ENCODE data around the gene TMEM120A. TPM values are rescaled to one million over a fixed set of nuclear protein-coding genes. Genes with fewer than 3 reads are reported as not detected.
"Not testable (repeated sequence)": the region's sequence is repeated elsewhere in the genome, so short reads cannot be mapped to it uniquely, and the experiment has no call there.

The TMEM120A gene
- total and polyA plus RNA-seq, 9 donors: 11.1 to 62.6 (median 41.3) TPM

- not testable (repeated sequence) for H3K27ac ChIP-seq (ENCODE audit: low read length); H3K4me3 ChIP-seq (ENCODE audit: low read length); DNase-seq; H3K4me1 ChIP-seq (ENCODE audit: control insufficient read depth, insufficient read depth, low read length); H3K9me3 ChIP-seq (replicated peaks; ENCODE audit: control insufficient read depth, low read depth, low read length); H3K27me3 ChIP-seq (ENCODE audit: control insufficient read depth, insufficient read depth, low read length)
- 100% methylated on average over 1 of the region's 4 CpGs for WGBS (ENCODE audit: insufficient coverage)
- H3K36me3 ChIP-seq (ENCODE audit: control insufficient read depth, insufficient read depth, low read length): peaks cover 23% of the 10 kb centered on the region
Observed at GRCh38 chr7:76018520-76018919, 24.1 kb upstream of the TMEM120A start.

GRCh38 chr7:76016191-76016947 is 22.0 kb upstream of the TMEM120A start:
- no peak for DNase-seq
- no CpG with 5 or more reads among the region's 13 CpGs for WGBS (ENCODE audit: insufficient coverage)
- no peak overlapping the region for H3K27ac ChIP-seq (ENCODE audit: low read length)
- H3K4me1 ChIP-seq (ENCODE audit: control insufficient read depth, insufficient read depth, low read length): peaks cover 13% of the 10 kb centered on the region
- peaks cover 14% of the 10 kb centered on the region for H3K36me3 ChIP-seq (ENCODE audit: control insufficient read depth, insufficient read depth, low read length)
- no peak overlapping the region for H3K4me3 ChIP-seq (ENCODE audit: low read length)
- H3K27me3 ChIP-seq (ENCODE audit: control insufficient read depth, insufficient read depth, low read length): no peaks in the 10 kb centered on the region
- H3K9me3 ChIP-seq (replicated peaks; ENCODE audit: control insufficient read depth, low read depth, low read length): no peaks in the 10 kb centered on the region

- no peaks in the 10 kb centered on the region for H3K27me3 ChIP-seq (ENCODE audit: control insufficient read depth, insufficient read depth, low read length)
- H3K9me3 ChIP-seq (replicated peaks; ENCODE audit: control insufficient read depth, low read depth, low read length): no peaks in the 10 kb centered on the region
- peaks cover 23% of the 10 kb centered on the region for H3K4me1 ChIP-seq (ENCODE audit: control insufficient read depth, insufficient read depth, low read length)
- H3K36me3 ChIP-seq (ENCODE audit: control insufficient read depth, insufficient read depth, low read length): peaks cover 4% of the 10 kb centered on the region
- H3K27ac ChIP-seq (ENCODE audit: low read length): peak overlapping the region; percentile 59
- WGBS (ENCODE audit: insufficient coverage): 3% methylated on average over 4 of the region's 8 CpGs
- peak; percentile 93 for DNase-seq
- no peak overlapping the region for H3K4me3 ChIP-seq (ENCODE audit: low read length)
Observed at GRCh38 chr7:76011442-76011861, 17.1 kb upstream of the TMEM120A start.

GRCh38 chr7:76009672-76010600 is 15.5 kb upstream of the TMEM120A start:
- Histone ChIP-seq H3K27me3 (ENCODE audit: control insufficient read depth, insufficient read depth, low read length) (no peaks in the 10 kb centered on the region), H3K36me3 (ENCODE audit: control insufficient read depth, insufficient read depth, low read length) (peaks cover 13% of the 10 kb centered on the region), H3K9me3 (replicated peaks; ENCODE audit: control insufficient read depth, low read depth, low read length) (no peaks in the 10 kb centered on the region), H3K4me3 (ENCODE audit: low read length) (no peak overlapping the region), H3K27ac (ENCODE audit: low read length) (no peak overlapping the region), H3K4me1 (ENCODE audit: control insufficient read depth, insufficient read depth, low read length) (peaks cover 23% of the 10 kb centered on the region)
- WGBS (ENCODE audit: insufficient coverage): 88% methylated on average over 7 of the region's 11 CpGs
- no peak for DNase-seq

- Histone ChIP-seq H3K27me3 (ENCODE audit: control insufficient read depth, insufficient read depth, low read length) (no peaks in the 10 kb centered on the region), H3K9me3 (replicated peaks; ENCODE audit: control insufficient read depth, low read depth, low read length) (no peaks in the 10 kb centered on the region), H3K27ac (ENCODE audit: low read length) (no peak overlapping the region), H3K4me1 (ENCODE audit: control insufficient read depth, insufficient read depth, low read length) (peaks cover 23% of the 10 kb centered on the region), H3K36me3 (ENCODE audit: control insufficient read depth, insufficient read depth, low read length) (peaks cover 17% of the 10 kb centered on the region), H3K4me3 (ENCODE audit: low read length) (no peak overlapping the region)
- 79% methylated on average over 7 of the region's 8 CpGs for WGBS (ENCODE audit: insufficient coverage)
- no peak for DNase-seq
Observed at GRCh38 chr7:76008156-76008687, 13.8 kb upstream of the TMEM120A start.

- H3K36me3 ChIP-seq (ENCODE audit: control insufficient read depth, insufficient read depth, low read length): peaks cover 37% of the 10 kb centered on the region
- not testable (repeated sequence) for H3K9me3 ChIP-seq (replicated peaks; ENCODE audit: control insufficient read depth, low read depth, low read length); DNase-seq; H3K4me1 ChIP-seq (ENCODE audit: control insufficient read depth, insufficient read depth, low read length); H3K27ac ChIP-seq (ENCODE audit: low read length); H3K4me3 ChIP-seq (ENCODE audit: low read length); H3K27me3 ChIP-seq (ENCODE audit: control insufficient read depth, insufficient read depth, low read length)
- WGBS (ENCODE audit: insufficient coverage): 72% methylated on average over 2 of the region's 4 CpGs
Observed at GRCh38 chr7:76005004-76005403, 10.6 kb upstream of the TMEM120A start.

GRCh38 chr7:76003351-76003750 is 9.0 kb upstream of the TMEM120A start:
- H3K36me3 ChIP-seq (ENCODE audit: control insufficient read depth, insufficient read depth, low read length): peaks cover 42% of the 10 kb centered on the region
- H3K4me3 ChIP-seq (ENCODE audit: low read length): no peak overlapping the region
- no peak for DNase-seq

GRCh38 chr7:76002822-76003221 is 8.4 kb upstream of the TMEM120A start:
- no peaks in the 10 kb centered on the region for H3K4me1 ChIP-seq (ENCODE audit: control insufficient read depth, insufficient read depth, low read length)
- 80% methylated on average over 1 of the region's 3 CpGs for WGBS (ENCODE audit: insufficient coverage)
- H3K36me3 ChIP-seq (ENCODE audit: control insufficient read depth, insufficient read depth, low read length): peaks cover 42% of the 10 kb centered on the region

More at GRCh38 chr7:76003351-76003750, 9.0 kb upstream of the TMEM120A start:
- Histone ChIP-seq H3K4me1 (ENCODE audit: control insufficient read depth, insufficient read depth, low read length) (no peaks in the 10 kb centered on the region), H3K27ac (ENCODE audit: low read length) (no peak overlapping the region), H3K9me3 (replicated peaks; ENCODE audit: control insufficient read depth, low read depth, low read length) (no peaks in the 10 kb centered on the region), H3K27me3 (ENCODE audit: control insufficient read depth, insufficient read depth, low read length) (no peaks in the 10 kb centered on the region)
- WGBS (ENCODE audit: insufficient coverage): 95% methylated on average over 8 of the region's 10 CpGs

GRCh38 chr7:76002139-76002538 is 7.7 kb upstream of the TMEM120A start:
- no peak for DNase-seq
- H3K27ac ChIP-seq (ENCODE audit: low read length): no peak overlapping the region
- no peaks in the 10 kb centered on the region for H3K27me3 ChIP-seq (ENCODE audit: control insufficient read depth, insufficient read depth, low read length)
- no peaks in the 10 kb centered on the region for H3K9me3 ChIP-seq (replicated peaks; ENCODE audit: control insufficient read depth, low read depth, low read length)
- H3K36me3 ChIP-seq (ENCODE audit: control insufficient read depth, insufficient read depth, low read length): peaks cover 42% of the 10 kb centered on the region
- WGBS (ENCODE audit: insufficient coverage): 92% methylated on average over 3 of the region's 6 CpGs
- no peaks in the 10 kb centered on the region for H3K4me1 ChIP-seq (ENCODE audit: control insufficient read depth, insufficient read depth, low read length)
- no peak overlapping the region for H3K4me3 ChIP-seq (ENCODE audit: low read length)

More at GRCh38 chr7:76002822-76003221, 8.4 kb upstream of the TMEM120A start:
- Histone ChIP-seq H3K9me3 (replicated peaks; ENCODE audit: control insufficient read depth, low read depth, low read length) (no peaks in the 10 kb centered on the region), H3K27ac (ENCODE audit: low read length) (no peak overlapping the region), H3K27me3 (ENCODE audit: control insufficient read depth, insufficient read depth, low read length) (no peaks in the 10 kb centered on the region), H3K4me3 (ENCODE audit: low read length) (no peak overlapping the region)
- no peak for DNase-seq

- Histone ChIP-seq H3K27ac (ENCODE audit: low read length) (no peak overlapping the region), H3K9me3 (replicated peaks; ENCODE audit: control insufficient read depth, low read depth, low read length) (no peaks in the 10 kb centered on the region), H3K36me3 (ENCODE audit: control insufficient read depth, insufficient read depth, low read length) (peaks cover 48% of the 10 kb centered on the region), H3K27me3 (ENCODE audit: control insufficient read depth, insufficient read depth, low read length) (no peaks in the 10 kb centered on the region), H3K4me3 (ENCODE audit: low read length) (no peak overlapping the region), H3K4me1 (ENCODE audit: control insufficient read depth, insufficient read depth, low read length) (no peaks in the 10 kb centered on the region)
- no peak for DNase-seq
- WGBS (ENCODE audit: insufficient coverage): 86% methylated on average over 10 of the region's 11 CpGs
Observed at GRCh38 chr7:76000566-76000965, 6.2 kb upstream of the TMEM120A start.

Data from muscle of leg (tissue), 11 donors.